HTR-8/SVneo (cell line): ENCODE results near the gene DUSP8.
A peak's percentile ranks its signal among the peaks of the same experiment; 100 is the strongest.

Experiments used
- DNase-seq: peaks from one replicate; pipeline ENCODE4 v3.0.0; 2011; ENCODE audit warnings: low spot score, mixed read lengths; ENCODE audit not compliant: insufficient read length
- FAIRE-seq: peaks from 2 replicates; lab custom pipeline; 2011; peaks lifted over from hg19 to GRCh38; lab: Jason Lieb, UNC

The DUSP8 gene

DNA sequence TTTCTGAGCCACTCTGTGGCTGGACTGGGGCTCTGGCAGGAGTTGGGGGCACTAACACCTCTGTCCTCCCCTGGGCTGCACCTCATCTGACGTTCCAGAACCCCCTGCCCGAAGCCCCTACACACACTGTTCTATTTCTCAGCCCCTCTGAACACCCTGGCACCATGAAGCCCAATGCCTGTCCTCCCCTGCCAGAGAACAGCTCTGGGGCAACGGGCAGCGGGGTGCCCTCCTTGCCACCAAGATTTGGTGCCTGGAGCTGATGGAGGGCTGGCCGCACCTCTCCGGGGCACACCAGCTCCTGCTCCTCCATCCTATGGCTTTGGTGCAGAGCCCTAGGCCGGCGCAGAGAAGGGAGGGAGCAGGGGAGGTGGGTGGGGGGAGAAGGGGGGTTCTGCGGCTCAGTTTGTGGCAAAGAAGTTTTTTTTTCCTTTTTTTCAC is 16.3 kb downstream of the DUSP8 start:
- DNase-seq (no peak), FAIRE-seq (no peak)

DNA sequence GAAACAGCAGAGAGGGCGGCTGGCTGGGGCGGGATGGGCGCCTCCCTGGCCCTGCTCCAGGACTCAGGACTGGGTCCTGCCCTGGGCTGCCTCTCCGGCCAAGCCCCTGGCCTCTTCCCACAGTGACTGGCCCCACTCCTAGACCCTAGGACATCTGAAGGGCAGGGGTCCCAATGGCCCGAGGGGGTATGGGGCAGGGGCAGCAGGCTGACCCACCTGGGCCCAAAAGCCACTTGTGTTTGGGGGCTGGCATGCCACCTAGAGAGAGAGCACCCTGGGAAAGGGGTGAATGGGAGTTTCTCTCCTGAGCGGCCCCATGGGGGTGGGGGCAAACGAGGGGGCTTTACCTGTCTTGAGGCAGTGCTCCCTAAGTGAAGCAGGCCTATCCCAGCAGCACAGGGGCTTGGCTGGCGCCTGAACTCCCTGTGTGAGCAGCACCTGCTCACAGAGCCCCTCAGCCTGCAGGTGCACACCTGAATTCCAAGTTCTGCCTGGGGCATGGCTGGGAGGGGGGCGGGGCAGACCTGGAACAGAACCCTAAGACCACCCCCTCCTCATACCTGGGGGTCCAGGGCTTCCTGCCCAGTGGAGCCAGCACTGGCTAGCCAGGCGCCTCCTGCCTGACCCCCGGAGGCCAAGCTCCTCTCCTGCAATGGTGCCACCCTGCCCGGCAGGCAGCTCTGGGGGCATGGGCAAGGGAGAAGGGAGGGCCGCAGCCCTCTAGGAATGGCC is 16.9 kb downstream of the DUSP8 start:
- FAIRE-seq (no peak), DNase-seq (no peak)

DNA sequence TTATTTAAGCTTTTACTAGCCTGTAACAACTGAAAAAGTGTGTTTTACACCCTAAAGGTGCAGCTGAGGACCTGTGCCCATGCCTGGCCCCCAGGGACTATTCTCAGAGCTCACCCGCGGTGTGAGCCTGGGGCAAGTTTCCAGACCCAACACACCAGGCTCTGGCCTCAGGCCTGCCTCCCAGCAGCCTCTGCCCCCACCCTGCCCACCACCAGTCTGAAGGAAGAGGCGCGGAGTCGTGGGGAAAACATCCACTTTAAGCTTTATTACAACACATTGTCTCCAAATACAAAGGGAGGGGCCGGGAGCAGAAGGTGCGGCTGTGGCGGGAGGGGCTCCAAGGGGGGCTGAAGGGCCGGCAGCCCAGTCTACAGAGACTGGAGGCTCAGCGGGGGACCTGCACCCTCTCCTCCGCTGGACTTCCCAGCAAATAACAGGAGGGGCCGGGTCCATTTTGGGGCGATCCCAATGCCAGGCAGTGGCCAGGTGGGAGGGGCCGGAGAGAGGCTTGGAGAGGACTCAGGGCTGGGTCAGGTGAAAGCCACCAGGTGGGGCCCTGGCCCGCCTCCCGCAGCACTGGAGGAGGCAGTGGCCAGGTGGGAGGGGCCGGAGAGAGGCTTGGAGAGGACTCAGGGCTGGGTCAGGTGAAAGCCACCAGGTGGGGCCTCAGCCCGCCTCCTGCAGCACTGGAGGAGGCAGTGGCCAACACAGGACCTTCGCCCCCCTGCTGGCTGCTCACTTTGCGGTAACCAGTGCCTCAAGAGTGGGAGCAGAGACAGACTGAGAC is 18.1 kb downstream of the DUSP8 start:
- no peak for DNase-seq
- no peak for FAIRE-seq

GRCh38 chr11:1549338-1550330 is 22.4 kb downstream of the DUSP8 start:
- DNase-seq: no peak
- FAIRE-seq: no peak

DNA sequence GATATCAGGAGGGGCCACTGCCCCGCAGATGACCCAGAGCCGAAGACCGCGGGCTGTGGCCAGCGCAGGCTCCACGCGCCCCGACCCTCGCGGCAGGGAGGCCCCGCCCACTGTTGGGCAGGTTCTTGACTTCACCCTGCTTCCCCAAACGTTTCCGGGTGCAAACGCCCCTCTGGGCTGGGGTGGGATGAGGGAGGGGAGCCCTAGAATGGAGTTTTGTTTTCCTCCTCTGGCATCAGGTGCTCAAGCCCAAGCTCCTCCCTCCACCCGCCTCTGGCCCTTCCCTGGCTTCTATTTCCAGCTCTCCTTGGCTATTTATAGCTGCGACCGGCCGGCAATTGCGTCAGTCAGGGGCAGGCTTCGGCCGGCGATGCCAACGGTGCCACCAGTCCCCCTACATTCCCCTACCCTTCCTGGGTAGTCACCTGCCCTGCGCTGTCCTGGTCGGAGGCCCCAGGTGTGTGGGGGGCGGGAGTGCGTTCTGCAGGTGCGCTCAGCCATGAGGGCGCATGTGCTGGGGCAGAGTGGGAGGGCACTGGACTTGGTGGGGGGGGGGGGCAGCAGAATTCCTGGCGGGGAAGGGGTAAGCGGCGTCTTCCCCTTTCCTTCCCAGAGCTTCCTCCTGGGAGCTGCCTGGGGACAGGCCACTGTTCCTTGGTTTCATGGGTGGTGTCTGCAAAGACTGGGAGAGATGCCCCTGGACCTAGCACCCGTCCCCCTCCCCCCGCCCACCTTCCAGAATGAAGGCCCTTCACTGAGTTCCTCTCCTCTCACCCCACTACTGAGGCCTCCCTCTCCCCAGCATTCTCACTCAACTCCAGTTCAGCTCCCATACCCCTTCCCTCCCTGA is 23.6 kb downstream of the DUSP8 start:
- FAIRE-seq: peak; percentile 28
- peak; percentile 54 for DNase-seq

DNA sequence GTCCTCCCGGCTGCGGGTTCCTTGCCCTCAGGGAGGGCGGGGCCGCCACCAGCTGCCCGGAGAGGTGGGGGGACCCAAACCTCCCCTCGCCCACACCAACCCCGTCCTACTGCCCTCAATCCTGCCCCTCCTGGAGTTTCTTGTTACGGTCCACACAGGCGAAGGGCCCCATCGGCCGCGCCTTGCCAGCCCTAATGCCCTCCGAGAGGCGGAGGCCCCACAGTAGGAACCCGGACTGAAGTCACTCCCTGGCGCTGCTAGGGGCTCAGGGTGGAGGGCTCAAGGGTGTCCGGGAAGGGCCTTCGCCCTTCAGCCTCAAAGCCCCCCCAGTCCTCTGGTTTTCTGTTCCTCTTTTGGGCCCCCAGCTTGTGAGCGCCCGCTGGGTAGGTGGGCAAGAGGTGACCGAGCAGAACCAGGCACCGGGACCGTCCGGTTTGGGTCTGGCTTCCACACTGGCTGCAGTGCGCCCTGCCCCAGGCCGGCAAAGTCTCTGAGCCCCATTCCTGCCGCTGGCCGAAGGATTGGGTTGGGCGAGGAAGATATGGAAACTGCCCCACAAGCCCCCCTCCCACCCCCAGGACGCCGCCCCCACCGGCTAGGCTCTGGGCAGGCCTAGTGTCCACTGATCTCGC is 24.5 kb downstream of the DUSP8 start:
- FAIRE-seq (no peak), DNase-seq (no peak)

- peak; percentile 81 for DNase-seq
- FAIRE-seq: peak; percentile 38
Observed at GRCh38 chr11:1546536-1547466, 25.3 kb downstream of the DUSP8 start.

DNA sequence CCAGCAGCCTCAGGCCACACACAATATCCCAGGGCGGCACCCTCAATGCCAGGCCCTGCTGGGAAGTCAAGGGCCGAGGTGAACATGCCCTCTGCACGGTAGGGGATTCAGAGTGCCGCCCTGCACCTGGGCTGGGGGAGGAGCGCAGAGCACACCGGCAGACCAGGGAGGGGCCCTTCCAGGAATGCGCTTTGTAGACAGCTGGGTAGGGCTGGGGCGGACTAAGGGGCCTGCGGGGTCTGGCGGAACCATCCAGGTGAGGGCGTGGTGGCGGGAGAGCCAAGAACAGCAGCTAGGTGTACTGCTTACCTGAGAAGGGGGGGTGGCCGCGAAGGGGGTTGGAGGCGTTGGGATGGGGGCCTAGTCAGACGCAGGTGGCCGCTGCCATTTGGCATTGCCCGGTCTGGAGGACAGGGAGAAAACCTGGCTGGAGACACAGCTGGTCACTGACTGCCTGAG is 26.0 kb downstream of the DUSP8 start:
- FAIRE-seq (no peak), DNase-seq (no peak)

- FAIRE-seq: no peak
Observed at GRCh38 chr11:1545432-1545831, 26.6 kb downstream of the DUSP8 start.

DNA sequence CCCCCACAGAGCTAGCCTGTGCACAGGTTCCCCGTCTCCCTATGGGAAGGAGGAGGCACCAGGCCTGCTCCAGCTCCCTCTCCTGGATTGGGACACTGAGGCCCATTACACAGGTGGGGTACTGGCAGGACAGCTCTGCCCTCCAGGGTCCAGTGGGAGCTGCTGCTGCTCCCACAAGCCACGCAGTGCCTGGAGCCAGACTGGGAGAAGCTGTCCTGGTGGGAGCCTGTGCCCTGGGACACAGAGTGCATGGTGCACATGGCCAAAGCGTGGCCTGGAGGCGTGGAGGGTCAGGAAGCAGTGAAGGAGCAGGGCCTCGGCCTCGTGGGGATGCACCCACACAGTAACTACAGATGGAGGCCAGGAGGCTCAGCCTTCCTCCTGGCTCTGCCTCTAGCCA is 27.5 kb downstream of the DUSP8 start:
- FAIRE-seq (no peak), DNase-seq (no peak)

More at GRCh38 chr11:1545432-1545831, 26.6 kb downstream of the DUSP8 start:
- no peak for DNase-seq

DNA sequence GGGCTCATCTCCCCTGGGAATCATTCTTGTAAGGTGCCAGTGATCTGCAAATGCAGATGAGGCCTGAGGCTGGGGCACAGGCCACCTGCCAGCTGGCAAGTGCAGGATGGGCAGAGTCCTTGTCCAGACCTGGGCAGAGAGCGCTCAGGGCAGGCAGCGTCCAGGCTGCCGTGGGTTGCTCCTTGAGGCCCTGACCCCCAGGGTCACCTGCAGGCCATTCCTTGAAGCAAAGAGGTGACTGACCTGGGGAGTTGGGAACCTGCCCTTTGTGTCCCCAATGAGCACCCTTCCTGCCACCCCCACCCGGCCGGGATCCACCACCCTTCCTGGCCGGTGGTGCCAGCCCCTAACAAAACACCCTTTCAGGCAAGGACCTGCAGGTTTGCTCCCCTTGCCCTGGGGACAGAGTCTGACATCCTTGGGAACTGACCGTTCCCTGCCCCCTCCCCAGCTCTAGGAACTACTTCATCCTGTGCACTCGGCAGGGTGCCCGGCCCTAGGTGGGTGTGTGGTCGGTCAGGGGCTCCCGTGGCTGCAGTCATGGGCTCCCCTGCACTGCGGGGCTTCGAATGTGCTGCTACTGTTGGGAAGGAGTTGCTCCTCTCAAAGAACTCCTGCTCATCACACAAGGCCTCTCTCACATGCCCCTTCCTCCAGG is 28.3 kb downstream of the DUSP8 start:
- FAIRE-seq (no peak), DNase-seq (no peak)

GRCh38 chr11:1542267-1542666 is 29.8 kb downstream of the DUSP8 start:
- no peak for FAIRE-seq
- DNase-seq: no peak

- FAIRE-seq (no peak), DNase-seq (no peak)
Observed at GRCh38 chr11:1541474-1542204, 30.4 kb downstream of the DUSP8 start.

DNA sequence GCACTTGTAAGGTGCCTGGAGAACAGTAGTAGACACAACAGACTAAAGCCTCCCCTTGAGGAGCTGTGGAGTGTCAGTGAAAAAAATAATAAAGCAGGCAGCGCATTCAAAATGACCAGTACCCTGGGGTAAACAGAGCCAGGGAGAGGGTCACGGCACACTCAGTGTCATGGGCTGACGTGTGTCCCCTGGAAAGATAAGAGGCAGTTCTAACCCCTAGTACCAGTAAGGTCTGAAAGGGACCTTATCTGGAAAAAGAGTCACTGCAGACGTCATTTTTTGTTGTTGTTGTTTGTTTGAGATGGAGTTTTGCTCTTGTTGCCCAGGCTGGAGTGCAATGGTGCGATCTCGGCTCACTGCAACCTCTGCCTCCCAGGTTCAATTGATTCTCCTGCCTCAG is 32.0 kb downstream of the DUSP8 start:
- DNase-seq (no peak), FAIRE-seq (no peak)

GRCh38 chr11:1538153-1538552 is 33.9 kb downstream of the DUSP8 start:
- no peak for FAIRE-seq
- no peak for DNase-seq

GRCh38 chr11:1536065-1536843 is 35.8 kb downstream of the DUSP8 start:
- no peak for FAIRE-seq

More at GRCh38 chr11:1536065-1536843, 35.8 kb downstream of the DUSP8 start:
- DNase-seq: no peak
